HCT116 (cell line): ENCODE results near the gene MAMLD1.

Experiments
- ATF3 ChIP-seq: IDR thresholded peaks from 2 replicates; pipeline ENCODE4 v1.6.1; 2012
- CEBPB ChIP-seq: IDR thresholded peaks from 2 replicates; pipeline ENCODE4 v1.6.1; 2012; ENCODE audit warnings: low read depth
- EZH2 ChIP-seq: fragments of 200-600 bp; sonication (generic); IDR thresholded peaks from 2 replicates; pipeline ENCODE4 v1.6.1; 2017; ENCODE audit warnings: antibody characterized with exemption, mixed run types
- JUND ChIP-seq: IDR thresholded peaks from 2 replicates; pipeline ENCODE4 v1.6.1; 2012
- MAX ChIP-seq: IDR thresholded peaks from 2 replicates; pipeline ENCODE4 v1.6.1; 2012
- POLR2A ChIP-seq: IDR thresholded peaks from 2 replicates; pipeline ENCODE4 v1.7.0; 2011; ENCODE audit warnings: borderline replicate concordance; ENCODE audit not compliant: insufficient read depth, insufficient read length; ENCODE audit errors: extremely low read depth
- POLR2AphosphoS5 ChIP-seq: IDR thresholded peaks from 2 replicates; pipeline ENCODE4 v1.6.1; 2011; ENCODE audit warnings: mild to moderate bottlenecking, low read depth, low read length, moderate library complexity
- REST ChIP-seq: IDR thresholded peaks from 2 replicates; pipeline ENCODE4 v1.6.1; 2012; ENCODE audit warnings: low read depth
- SP1 ChIP-seq: IDR thresholded peaks from 2 replicates; pipeline ENCODE4 v1.6.1; 2012; ENCODE audit warnings: low read depth
- YY1 ChIP-seq: IDR thresholded peaks from 2 replicates; pipeline ENCODE4 v1.6.1; 2011; ENCODE audit warnings: low read length, low read depth, moderate library complexity, mild to moderate bottlenecking; ENCODE audit not compliant: insufficient replicate concordance; ENCODE audit errors: extremely low read depth
- ZFX ChIP-seq: fragments of 450-650 bp; IDR thresholded peaks from 2 replicates; pipeline ENCODE4 v1.6.1; 2017
- ZNF274 ChIP-seq: fragments of 200-500 bp; sonication (Bioruptor generic); IDR thresholded peaks from 2 replicates; pipeline ENCODE4 v1.6.1; 2014; ENCODE audit warnings: mild to moderate bottlenecking, low read depth, low read length, inconsistent platforms
- TF ChIP-seq, protein P1 (sequence below), 3 experiments: fragments of 200-600 bp in 1 of 3; sonication (generic) in 1 of 3; IDR thresholded peaks in 2 of 3; conservative IDR thresholded peaks in 1 of 3; 2 replicates each; pipeline ENCODE4 v1.5.1; 2012 to 2017; ENCODE audit warnings: low read depth in 2 of 3, low read length in 2 of 3, antibody characterized with exemption in 1 of 3, borderline replicate concordance in 1 of 3, control low read depth in 1 of 3, mild to moderate bottlenecking in 1 of 3, mixed read lengths in 1 of 3, mixed run types in 1 of 3, moderate library complexity in 1 of 3; ENCODE audit not compliant: insufficient read depth in 1 of 3

DNA sequence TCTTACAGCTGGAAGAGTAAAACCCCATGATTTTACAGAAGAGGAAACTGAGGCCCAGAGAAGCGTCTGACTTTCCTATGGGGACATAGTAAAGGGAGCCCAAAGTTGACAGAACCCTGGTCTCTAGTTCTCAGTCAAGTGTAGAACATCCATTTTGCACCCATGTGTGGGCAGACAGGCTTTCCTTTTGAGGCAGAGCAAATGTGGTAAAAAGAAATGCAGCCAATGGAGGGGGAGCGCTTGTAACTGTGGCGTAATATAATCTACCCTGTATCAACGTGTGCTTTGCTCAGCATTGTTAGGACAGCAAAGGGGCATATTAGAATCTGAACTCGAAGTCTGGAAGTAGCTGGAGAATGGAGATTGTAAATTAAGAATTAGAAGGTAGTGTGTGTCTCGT lies 8.8 kb downstream of the MAMLD1 start:
- TF ChIP-seq POLR2A (no peak), REST (no peak), ZNF274 (no peak), ZFX (no peak), JUND (no peak), CEBPB (no peak), YY1 (no peak), POLR2AphosphoS5 (no peak), MAX (no peak), SP1 (no peak), ATF3 (no peak), EZH2 (no peak)
- TF ChIP-seq, protein P1, sequence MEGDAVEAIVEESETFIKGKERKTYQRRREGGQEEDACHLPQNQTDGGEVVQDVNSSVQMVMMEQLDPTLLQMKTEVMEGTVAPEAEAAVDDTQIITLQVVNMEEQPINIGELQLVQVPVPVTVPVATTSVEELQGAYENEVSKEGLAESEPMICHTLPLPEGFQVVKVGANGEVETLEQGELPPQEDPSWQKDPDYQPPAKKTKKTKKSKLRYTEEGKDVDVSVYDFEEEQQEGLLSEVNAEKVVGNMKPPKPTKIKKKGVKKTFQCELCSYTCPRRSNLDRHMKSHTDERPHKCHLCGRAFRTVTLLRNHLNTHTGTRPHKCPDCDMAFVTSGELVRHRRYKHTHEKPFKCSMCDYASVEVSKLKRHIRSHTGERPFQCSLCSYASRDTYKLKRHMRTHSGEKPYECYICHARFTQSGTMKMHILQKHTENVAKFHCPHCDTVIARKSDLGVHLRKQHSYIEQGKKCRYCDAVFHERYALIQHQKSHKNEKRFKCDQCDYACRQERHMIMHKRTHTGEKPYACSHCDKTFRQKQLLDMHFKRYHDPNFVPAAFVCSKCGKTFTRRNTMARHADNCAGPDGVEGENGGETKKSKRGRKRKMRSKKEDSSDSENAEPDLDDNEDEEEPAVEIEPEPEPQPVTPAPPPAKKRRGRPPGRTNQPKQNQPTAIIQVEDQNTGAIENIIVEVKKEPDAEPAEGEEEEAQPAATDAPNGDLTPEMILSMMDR (IDR thresholded peaks at IDR 0.05 in 2 of 3, conservative IDR thresholded peaks at IDR 0.05 in 1 of 3; ENCODE audit: borderline replicate concordance in 1 of 3, insufficient read depth in 1 of 3, low read depth in 2 of 3, low read length in 2 of 3), result no peak
